ENCODE measurements around the gene CPNE5. TPM values are rescaled to one million over a fixed set of nuclear protein-coding genes. Genes with fewer than 3 reads are reported as not detected.
"Not testable (repeated sequence)": the region's sequence is repeated elsewhere in the genome, so short reads cannot be mapped to it uniquely, and the experiment has no call there.

Gene CPNE5
- total RNA-seq, 1 experiment from 2014 or later: not detected

DNA sequence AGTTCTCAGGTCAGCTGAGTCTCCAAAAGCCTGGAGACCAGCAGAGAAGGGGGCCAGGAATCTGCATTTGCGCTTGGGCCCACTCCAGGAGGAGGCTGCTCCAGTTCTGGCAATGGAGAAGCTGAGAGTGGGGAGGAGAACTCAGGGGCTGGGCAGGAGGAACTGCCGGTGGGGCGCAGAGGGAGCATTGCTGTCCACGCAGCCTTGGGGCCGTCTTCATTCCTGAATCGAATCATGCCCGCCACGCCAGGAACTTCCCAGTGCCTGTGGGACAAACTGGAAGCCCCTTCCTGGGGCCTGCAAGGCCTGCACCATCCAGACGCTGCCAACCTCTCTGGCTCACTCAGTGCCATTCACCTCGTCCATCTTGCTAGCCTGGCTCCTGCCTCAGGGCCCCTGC is 124.7 kb downstream of the CPNE5 start:
- DNase-seq (ENCODE audit: low read depth): no peak
- in situ Hi-C loops (cut with HindIII; ENCODE audit: low pct_unique_long_range_greater_than_20kb, low sequenced_read_pairs): no loop called here

DNA sequence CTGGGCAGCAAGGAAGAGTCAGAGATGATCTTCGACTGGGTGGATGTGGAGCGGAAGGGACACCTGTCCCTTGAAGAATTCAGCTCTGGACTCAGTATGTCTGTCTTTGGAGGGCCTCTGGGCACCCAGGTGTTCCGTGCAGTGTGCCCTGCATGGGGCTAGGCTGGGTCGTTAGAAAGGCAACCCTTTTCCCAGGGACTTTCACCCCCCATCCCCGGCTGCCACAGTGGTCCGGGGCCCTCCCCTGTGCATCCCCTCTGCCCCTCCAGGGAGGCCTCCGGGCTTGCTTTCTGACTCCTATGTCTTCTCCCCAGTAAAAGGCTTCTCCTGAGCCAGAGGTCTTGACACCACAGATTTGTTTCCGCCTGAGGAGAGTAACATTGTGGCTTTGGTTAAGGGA is 125.4 kb downstream of the CPNE5 start:
- in situ Hi-C loops (cut with HindIII; ENCODE audit: low pct_unique_long_range_greater_than_20kb, low sequenced_read_pairs): no loop called here

DNA sequence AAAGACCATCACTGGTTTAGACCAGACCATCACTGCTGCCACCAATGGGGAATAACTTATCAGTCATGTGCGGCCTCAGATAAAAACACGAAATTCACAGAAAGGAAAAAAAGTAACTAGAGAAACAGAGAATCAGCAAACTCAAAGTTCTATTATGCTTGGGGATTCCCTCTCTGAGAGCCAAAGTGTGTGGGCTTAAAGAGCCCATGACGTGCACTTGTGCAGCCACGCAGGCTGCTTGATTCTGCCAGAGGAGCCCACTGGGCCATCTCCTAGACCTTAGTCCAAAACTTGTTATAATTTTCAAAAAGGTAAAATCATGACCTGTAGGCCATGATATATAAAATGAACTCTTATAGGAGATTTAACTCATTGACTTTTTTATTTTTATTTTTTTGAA is 126.4 kb downstream of the CPNE5 start:
- DNase-seq (ENCODE audit: low read depth): no peak
- in situ Hi-C loops (cut with HindIII; ENCODE audit: low pct_unique_long_range_greater_than_20kb, low sequenced_read_pairs): no loop called here

More for the DNA sequence above, 125.4 kb downstream of the CPNE5 start:
- no peak for DNase-seq (ENCODE audit: low read depth)

DNA sequence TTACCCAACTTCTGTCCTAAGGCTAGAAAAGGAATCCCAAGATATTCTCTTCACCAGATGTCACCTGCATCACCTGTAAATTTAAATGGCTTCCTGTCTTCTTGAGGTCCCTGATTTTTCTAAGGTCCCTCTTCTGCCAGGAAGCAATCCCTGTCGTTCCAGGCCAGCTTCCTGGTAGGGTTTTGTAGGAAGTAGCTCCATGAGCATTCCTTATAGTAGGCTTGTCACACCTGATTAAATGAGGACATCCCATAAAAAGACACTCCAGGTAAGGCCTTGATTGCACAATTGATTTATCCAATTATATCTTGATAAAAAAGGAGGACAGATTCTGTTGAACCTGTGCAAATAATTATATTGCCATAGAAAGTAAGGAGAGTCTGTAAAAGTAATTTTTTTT is 132.9 kb downstream of the CPNE5 start:
- in situ Hi-C loops (cut with HindIII; ENCODE audit: low pct_unique_long_range_greater_than_20kb, low sequenced_read_pairs): no loop called here
- no peak for DNase-seq (ENCODE audit: low read depth)

DNA sequence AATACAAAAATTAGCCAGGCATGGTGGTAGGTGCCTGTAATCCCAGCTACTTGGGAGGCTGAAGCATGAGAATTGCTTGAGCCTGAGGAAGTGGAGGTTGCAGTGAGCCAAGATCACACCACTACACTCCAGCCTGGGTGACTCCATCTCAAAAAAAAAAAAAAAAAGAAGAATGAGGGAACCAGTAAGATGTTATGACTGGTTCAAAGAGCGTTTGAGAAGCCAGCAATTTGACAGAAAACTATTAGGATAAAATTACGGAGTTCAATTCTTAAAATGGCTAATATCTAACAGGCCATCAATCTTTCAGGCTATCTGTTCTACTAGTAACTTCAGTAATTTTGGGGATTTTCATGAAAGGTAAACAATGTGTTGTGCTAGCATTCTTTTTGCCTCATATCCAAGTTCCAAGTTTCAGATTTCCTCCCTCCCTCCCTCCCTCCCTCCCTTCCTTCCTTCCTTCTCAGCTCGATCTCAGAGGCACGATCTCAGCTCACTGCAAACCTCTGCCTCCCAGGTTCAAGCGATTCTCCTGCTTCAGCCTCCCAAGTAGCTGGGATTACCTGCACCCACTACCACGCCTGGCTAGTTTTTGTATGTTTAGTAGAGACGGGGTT is 134.2 kb downstream of the CPNE5 start:
- DNase-seq (ENCODE audit: low read depth); in situ Hi-C loops (cut with HindIII; ENCODE audit: low pct_unique_long_range_greater_than_20kb, low sequenced_read_pairs): not testable (repeated sequence)

DNA sequence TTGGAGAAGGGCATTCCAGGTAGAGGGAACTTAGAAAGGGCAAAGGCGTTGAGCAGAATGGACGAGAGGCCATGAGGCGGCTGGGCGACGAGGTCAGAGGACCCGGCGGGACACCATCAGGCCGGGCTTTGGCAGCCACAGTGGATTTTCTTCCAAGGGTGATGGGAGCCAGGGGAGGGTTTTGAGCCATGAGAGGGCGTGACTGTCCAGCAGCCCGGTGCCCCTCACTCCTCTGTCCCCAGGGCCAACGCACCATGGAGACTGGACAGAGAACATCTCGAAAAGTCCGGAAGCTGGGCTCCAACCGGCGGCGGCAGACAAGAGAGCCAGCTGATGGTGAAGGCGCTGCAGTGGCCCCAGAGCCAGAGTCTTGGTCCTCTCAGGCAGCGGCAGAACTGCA is 135.3 kb downstream of the CPNE5 start:
- in situ Hi-C loops (cut with HindIII; ENCODE audit: low pct_unique_long_range_greater_than_20kb, low sequenced_read_pairs): no loop called here
- no peak for DNase-seq (ENCODE audit: low read depth)

DNA sequence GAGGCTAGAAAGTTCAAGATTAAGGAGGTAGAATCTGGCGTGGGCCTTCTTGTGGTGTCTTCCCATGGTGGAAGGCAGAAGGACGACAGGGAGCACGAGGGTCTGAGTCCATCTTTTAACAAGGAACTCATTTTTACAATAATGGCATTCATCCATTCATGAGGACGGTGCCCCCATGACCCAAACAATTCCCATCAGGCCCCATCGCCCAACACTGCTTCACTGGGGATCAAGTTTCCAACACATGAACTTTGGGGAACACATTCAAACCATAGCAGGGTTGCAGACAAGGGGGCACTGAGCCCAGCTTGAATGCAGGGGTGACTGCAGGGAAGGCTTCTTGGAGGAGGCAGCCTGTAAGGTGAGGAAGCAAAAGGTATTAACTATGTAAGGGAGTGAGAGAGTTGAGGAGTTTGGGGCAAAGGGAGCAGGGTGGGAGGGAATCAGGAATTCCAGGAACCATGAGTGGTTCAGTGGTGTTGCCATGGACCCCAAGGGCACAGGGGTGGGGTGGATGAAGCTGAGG is 136.1 kb downstream of the CPNE5 start:
- DNase-seq (ENCODE audit: low read depth): no peak
- in situ Hi-C loops (cut with HindIII; ENCODE audit: low pct_unique_long_range_greater_than_20kb, low sequenced_read_pairs): no loop called here

DNA sequence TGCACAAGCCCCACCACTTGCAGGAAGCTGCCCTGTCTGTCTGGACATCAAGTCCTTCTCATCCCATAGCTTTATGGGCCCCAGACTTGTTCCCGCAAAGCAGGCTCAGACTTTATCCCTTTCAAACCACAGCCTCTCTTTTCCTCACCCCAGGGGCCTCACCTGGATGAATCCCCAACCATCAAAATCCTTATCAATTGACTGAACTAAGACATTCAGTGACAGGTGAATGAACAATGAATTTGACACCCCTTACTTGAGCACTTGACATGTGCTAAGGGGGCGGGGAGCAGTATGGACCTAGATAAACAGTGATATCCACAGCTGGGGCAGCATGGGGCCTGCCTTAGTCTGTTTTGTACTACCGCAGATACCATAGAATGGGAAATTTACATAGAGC is 136.6 kb downstream of the CPNE5 start:
- in situ Hi-C loops (cut with HindIII; ENCODE audit: low pct_unique_long_range_greater_than_20kb, low sequenced_read_pairs): no loop called here

DNA sequence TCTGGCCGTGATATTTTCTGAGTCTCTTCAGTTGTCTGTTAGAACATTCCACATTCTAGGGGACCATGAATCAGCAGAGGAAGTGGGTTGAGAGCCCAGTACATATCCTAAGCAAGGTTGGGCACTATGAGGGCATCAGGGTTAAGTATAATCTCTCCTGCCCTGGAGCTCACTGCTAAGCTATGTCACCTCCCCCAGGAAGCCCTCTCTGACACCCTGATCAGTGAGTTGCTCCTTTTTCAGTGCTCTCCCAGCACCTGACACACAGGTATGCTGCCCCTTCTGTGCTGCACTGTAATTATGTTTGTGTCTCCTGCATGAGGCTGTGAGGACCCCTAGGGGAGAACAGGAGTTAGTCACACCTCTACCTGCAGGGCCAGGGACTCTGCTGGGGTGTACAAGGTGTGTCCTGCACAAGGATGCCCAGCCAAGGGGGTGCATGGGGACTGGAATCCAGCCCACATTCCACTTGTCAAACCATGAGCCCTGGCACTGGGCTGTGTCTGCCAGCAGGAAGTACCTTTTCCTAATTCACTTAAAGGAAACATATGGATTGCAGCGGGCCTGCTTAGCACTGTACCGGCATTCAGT is 137.7 kb downstream of the CPNE5 start:
- in situ Hi-C loops (cut with HindIII; ENCODE audit: low pct_unique_long_range_greater_than_20kb, low sequenced_read_pairs): no loop called here

More for the DNA sequence above, 136.6 kb downstream of the CPNE5 start:
- DNase-seq (ENCODE audit: low read depth): no peak

DNA sequence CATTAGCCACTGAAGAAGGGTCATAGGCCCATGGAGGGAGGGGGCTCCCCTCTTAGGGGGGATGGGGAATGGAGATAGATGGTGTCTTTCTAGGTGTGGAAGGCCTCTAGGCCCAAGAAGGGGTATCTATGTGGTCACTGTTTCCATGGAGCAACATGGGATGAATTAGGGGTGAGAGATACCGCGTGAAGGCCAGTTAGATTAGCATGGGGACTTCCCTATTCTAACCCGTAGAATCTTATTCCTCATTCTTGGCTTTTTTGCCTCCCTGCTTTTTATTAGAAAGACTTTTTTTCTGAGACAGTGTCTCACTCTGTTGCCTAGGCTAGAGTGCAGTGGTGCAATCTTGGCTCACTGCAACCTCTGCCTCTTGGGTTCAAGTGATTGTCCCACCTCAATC is 138.4 kb downstream of the CPNE5 start:
- DNase-seq (ENCODE audit: low read depth): no peak
- in situ Hi-C loops (cut with HindIII; ENCODE audit: low pct_unique_long_range_greater_than_20kb, low sequenced_read_pairs): no loop called here

More for the DNA sequence above, 137.7 kb downstream of the CPNE5 start:
- no peak for DNase-seq (ENCODE audit: low read depth)

DNA sequence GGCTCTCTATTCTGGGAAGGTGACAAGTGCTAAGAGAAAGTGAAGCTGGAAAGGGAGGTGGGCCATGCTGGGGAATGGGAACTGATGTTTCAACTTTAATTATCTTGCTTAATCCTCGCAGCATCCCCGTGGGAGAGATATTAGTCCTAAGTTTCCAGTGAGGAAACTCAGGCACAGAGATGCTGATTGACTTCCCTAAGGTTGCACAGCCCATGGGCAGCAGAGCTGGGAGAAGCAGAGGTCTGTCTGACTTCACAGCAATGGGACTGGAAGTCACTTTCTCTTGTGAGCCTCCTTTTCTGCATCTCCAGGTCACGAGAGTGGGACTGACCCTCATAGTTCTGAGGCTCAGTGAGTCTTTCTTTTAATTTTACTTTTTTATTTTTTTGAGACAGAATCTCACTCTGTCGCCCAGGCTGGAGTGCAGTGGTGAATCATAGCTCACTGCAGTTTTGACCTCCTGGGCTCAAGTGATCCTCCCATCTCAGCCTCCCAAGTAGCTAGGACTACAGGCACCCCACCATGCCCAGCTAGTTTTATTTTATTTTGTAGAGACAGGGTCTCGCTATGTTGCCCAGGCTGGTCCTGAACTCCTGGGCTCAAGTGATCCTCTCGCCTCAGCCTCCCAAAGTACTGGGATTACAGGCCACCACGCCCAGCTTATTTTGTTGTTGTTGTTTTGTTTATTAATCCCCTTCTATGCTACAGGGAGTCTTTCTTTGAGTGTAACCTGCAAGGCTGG is 139.0 kb downstream of the CPNE5 start:
- in situ Hi-C loops (cut with HindIII; ENCODE audit: low pct_unique_long_range_greater_than_20kb, low sequenced_read_pairs): no loop called here

DNA sequence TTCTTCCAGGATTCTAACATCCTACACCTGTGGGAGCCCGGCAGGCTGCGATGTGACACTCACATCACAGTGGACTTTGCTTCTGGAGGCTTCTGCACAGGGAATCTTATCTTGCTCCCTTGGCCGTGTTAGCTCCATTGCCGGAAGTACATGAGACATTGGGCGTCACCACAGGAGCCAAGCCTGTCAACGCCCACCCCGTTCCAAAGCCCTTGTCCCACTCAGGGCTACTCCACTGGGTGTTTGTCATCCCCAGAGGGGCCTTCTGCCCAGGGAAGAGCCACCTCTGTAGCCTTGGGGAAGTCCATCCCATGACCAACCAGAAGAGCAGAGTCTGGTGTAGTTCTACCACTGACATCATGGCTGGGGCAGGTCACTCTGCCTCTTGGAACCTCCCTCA is 139.9 kb downstream of the CPNE5 start:
- no peak for DNase-seq (ENCODE audit: low read depth)
- in situ Hi-C loops (cut with HindIII; ENCODE audit: low pct_unique_long_range_greater_than_20kb, low sequenced_read_pairs): no loop called here

More for the DNA sequence above, 139.0 kb downstream of the CPNE5 start:
- no peak for DNase-seq (ENCODE audit: low read depth)

DNA sequence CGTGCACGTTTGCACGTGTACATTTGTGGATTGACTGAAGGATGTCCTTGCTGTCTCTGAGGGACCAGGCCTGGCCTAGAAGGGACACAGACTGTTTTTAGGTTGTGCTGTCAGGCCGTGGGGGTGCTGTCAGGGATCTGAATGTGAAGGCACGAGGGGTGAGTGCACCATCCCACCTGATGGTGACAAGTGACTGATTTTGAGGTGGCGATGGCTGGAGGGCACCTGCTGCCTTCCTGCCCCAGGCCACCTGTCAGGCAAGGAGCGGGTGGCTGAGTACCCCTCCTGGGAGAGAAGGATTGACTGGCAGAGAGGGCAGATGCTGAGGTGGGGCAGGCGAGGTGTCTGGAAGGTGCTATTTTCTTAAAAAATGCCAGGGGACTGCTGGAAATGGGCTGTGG is 140.4 kb downstream of the CPNE5 start:
- no peak for DNase-seq (ENCODE audit: low read depth)
- in situ Hi-C loops (cut with HindIII; ENCODE audit: low pct_unique_long_range_greater_than_20kb, low sequenced_read_pairs): no loop called here

DNA sequence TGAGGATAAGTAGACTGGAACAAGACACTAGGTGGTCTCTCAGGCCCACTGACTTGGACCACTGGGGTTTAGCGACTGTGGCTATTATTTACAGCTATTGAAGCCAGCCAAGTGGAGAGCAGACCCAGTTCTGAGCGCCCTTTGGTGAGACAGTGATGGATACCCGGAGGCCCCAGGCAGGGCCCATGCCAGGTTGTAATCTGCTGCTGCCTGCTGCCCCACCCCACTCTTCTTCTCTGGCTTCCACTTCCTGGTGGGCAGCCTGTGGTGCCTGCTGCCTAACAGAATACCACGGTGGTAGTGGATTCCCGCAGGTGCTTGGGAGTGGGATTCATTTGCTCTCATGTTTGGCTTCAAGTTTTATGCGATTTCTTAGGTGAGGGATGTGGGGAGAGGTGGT is 141.0 kb downstream of the CPNE5 start:
- in situ Hi-C loops (cut with HindIII; ENCODE audit: low pct_unique_long_range_greater_than_20kb, low sequenced_read_pairs): no loop called here

DNA sequence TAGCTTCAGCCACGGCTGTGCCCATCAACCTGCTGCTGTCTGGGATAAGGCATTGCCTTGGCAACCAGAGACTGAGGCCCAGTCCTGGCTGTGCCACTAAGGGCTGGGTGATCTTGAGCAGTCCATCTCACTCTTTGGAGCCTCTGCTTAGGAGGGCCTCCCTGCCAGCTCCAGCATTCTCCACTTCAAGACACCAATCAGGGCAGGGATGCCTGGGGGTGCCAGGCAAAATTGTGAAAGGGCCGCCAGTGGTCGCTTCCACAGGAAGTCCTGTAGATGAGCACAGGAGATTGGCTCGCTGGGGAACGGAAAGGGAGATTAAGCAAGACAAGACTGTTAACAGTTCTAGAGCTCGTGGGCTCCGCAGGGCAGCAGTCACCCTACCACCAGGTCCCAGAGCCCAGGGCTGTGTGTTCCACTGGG is 141.8 kb downstream of the CPNE5 start, which contains the start of gene RAB44:
TSS of gene RAB44 (plus strand) at position 346 of the 423 bp plus-strand sequence. CDS start 6,410 bp downstream, outside the sequence.
- in situ Hi-C loops (cut with HindIII; ENCODE audit: low pct_unique_long_range_greater_than_20kb, low sequenced_read_pairs): no loop called here
- no peak for DNase-seq (ENCODE audit: low read depth)

More for the DNA sequence above, 141.0 kb downstream of the CPNE5 start:
- DNase-seq (ENCODE audit: low read depth): no peak

DNA sequence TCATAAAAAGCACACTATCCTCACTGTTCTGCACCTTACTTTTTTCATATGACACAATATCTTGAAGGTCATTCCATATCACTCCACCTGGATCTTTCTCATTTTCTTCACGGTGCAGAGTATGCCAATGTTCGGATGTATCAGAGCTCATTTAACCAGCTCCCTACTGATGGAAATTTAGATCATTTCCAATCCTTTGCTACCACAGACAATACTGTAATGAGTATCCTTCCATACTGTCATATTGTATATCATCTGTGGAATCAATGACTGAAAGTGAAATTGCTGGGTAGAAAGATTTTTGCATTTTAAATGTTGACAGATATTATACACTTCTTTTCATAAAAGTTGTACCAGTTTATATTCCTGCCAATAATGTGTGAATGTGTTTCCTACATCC is 143.8 kb downstream of the CPNE5 start:
- DNase-seq (ENCODE audit: low read depth): no peak
- in situ Hi-C loops (cut with HindIII; ENCODE audit: low pct_unique_long_range_greater_than_20kb, low sequenced_read_pairs): no loop called here

DNA sequence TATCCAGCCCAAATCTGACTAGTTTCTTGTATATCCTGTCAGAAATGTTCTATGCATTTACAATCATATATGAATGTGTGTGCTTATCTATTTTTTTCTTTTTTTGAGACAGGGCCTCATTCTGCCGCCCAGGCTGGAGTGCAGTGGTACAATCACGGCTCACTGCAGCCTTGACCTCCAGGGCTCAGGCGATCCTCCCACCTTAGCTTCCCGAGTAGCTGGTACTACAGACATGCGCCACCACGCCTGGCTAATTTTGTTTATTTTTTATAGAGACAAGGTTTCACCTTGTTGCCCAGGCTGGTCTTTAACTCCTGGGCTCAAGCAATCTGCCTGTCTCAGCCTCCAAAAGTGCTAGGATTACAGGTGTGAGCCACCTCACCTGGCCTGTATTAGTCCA is 144.6 kb downstream of the CPNE5 start:
- in situ Hi-C loops (cut with HindIII; ENCODE audit: low pct_unique_long_range_greater_than_20kb, low sequenced_read_pairs): no loop called here
- DNase-seq (ENCODE audit: low read depth): peak; percentile 27

DNA sequence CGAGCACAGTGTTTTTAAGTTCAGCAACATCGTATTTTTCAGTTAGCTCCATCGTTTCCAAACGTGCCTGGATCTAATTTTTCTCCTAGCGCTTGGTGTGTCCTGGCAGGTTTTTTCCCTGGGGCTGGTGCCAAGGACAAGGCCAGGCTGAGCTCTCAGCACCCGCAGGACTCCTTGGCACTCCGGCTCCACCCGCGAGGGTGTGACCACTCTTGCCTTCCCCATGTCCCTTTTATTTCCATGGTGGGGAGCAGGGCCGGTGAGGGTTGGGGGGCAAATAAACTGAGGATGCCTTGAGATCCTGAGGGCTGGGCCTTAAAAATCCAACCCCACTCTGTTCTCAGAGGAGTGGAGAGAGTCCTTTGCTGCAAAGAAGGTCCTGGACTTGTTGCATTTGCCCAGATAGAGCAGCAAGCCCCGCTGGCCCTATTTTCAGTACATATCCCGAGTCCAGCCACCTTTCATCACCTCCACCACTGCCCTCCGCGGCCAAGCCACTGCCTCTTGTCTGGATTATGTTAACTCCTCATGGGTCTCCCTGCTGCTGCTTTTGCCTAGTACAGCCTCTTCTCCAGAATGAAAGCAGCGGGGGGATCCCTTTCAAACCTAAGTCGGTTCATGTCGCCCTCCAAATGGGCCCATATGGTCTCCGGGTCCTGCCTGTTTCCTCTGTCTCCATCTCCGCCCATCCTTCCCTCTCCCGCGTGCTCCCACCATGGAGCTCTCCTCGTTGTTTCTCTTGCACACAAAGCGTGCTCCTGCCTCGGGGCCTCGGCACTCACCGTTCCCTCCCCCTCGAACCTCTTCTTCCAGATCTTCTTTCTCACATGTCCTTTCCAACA is 146.2 kb downstream of the CPNE5 start:
- in situ Hi-C loops (cut with HindIII; ENCODE audit: low pct_unique_long_range_greater_than_20kb, low sequenced_read_pairs): no loop called here
- no peak for DNase-seq (ENCODE audit: low read depth)

Data from Caki2 (cell line).